ENCODE measurements around the gene TBC1D22A. TPM values are rescaled to one million over a fixed set of nuclear protein-coding genes. Genes with fewer than 3 reads are reported as not detected.

The TBC1D22A gene
- total and polyA plus RNA-seq, 8 donors: 12.0 to 17.6 (median 15.3) TPM

DNA sequence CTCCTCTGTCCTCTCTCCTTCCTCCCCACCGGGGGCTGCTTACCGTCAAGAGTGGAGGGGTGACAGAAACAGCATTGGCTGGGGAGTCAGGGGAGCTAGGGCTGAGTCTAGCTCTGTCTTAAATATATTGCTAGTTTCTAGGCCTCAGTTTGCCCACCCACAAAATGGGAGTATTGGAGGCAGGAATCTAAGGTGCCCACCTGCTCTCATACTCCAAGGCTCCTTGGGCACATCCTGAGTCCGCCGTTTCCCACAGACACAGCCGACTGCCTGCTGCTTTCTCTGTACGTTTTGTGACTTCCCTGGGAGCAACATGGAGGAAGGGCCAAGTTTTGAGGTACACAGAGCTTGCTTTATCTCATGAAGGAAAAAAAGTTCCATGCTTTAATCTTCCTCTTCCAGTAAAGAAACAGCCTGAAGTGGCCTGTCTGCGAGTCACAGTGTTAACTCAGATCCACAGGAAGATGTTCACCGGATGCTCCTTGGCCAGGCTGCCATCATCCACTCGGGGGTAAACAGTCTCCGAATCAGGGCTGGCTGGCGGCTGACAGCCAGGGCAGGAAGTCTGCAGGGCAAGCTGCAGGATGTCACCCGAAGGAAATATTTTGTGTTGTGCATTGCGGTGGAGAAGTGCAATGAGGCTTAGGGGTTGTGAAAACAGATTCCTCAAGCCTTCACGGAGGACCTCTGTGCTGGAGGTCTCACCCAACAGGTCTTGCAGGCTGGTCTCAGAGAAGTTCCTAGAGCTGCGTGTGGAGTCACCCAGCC, 13.4 kb upstream of the TBC1D22A start:
- FAIRE-seq: no peak
- H3K27me3 ChIP-seq: no peaks in the 10 kb centered on the region
- no peak for TF ChIP-seq CTCF (IDR thresholded peaks at IDR 0.05)
- no peaks in the 10 kb centered on the region for H3K36me3 ChIP-seq
- H3K27ac ChIP-seq: no peak overlapping the region
- intact Hi-C loops (cut with DNase I): no loop called here
- no peak overlapping the region for H3K4me3 ChIP-seq
- 72 to 76% methylated on average over 14 to 15 of the region's 15 CpGs for WGBS, 2 donors
- DNase-seq: no peak
- ATAC-seq: no peak
- H3K4me1 ChIP-seq: peaks cover 6 to 11% (median 6%) of the 10 kb centered on the region in 3 donors
- H3K9me3 ChIP-seq: no peaks in the 10 kb centered on the region

GRCh38 chr22:46749682-46750529, 12.5 kb upstream of the TBC1D22A start:
- no peak overlapping the region for H3K4me3 ChIP-seq
- no peaks in the 10 kb centered on the region for H3K27me3 ChIP-seq
- ATAC-seq (no peak), DNase-seq (no peak), FAIRE-seq (no peak)
- H3K9me3 ChIP-seq: no peaks in the 10 kb centered on the region
- TF ChIP-seq CTCF (IDR thresholded peaks at IDR 0.05): no peak
- no peaks in the 10 kb centered on the region for H3K36me3 ChIP-seq
- no peak overlapping the region for H3K27ac ChIP-seq
- peaks cover 8 to 14% (median 9%) of the 10 kb centered on the region in 3 donors for H3K4me1 ChIP-seq
- intact Hi-C loops (cut with DNase I): loop anchor here in 1 of 3 donors (10.0 kb wide), 1 partner anchor 175 kb away; no protein-coding TSS in a partner anchor
- 73 to 81% methylated on average over 14 of the region's 14 CpGs for WGBS, 2 donors

GRCh38 chr22:46750530-46750800, 12.0 kb upstream of the TBC1D22A start:
- 91 to 99% methylated on average over 5 of the region's 5 CpGs for WGBS, 2 donors
- Histone ChIP-seq H3K36me3 (no peaks in the 10 kb centered on the region), H3K27ac (no peak overlapping the region), H3K9me3 (no peaks in the 10 kb centered on the region), H3K4me1 (peaks cover 8 to 14% (median 9%) of the 10 kb centered on the region in 3 donors), H3K4me3 (no peak overlapping the region), H3K27me3 (no peaks in the 10 kb centered on the region)
- DNase-seq (no peak), FAIRE-seq (no peak), ATAC-seq (no peak)
- TF ChIP-seq CTCF (IDR thresholded peaks at IDR 0.05): no peak
- intact Hi-C loops (cut with DNase I): loop anchor here in 1 of 3 donors (10.0 kb wide), 1 partner anchor 176 kb away; no protein-coding TSS in a partner anchor

DNA sequence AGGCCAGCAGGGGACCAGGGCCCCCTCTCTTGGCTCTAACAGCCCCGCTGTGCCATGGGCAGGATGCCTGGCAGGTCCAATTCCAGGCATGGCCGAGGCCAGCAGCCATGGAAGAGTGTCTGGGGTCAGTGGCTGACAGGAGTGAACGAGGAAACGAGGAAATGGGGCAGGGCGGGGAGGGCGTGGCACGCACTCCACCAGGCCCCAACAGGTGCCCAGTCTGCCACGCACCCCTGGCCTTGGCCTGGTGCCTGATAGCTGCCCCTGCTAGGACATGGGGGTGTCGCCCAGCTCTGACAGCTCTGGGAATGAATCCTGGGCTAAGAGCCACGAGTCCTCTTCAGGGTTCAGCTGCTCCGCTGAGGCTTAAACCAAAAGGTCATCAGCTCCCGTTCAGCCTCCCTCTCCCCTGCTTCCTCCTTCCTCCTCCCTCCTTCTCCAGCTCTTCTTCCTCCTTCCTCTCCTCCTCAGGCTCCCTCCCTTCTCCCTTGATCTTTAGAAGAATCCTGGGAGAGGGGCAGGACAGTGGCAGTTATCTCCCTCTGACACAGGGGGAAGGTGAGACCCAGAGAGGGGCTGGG, 11.5 kb upstream of the TBC1D22A start:
- Histone ChIP-seq H3K4me3 (no peak overlapping the region), H3K4me1 (peaks cover 8 to 14% (median 9%) of the 10 kb centered on the region in 3 donors), H3K27me3 (no peaks in the 10 kb centered on the region), H3K36me3 (no peaks in the 10 kb centered on the region), H3K9me3 (no peaks in the 10 kb centered on the region), H3K27ac (no peak overlapping the region)
- intact Hi-C loops (cut with DNase I): loop anchor here in 1 of 3 donors (10.0 kb wide), 1 partner anchor 176 kb away; no protein-coding TSS in a partner anchor
- 48 to 58% methylated on average over 12 of the region's 12 CpGs for WGBS, 2 donors
- FAIRE-seq: no peak
- no peak for ATAC-seq
- peak in 2 of 6 donors; percentile 56 to 59 for DNase-seq
- TF ChIP-seq CTCF (IDR thresholded peaks at IDR 0.05): no peak
